Hepatocyte (in vitro differentiated cells): ENCODE data around the gene CEP68. TPM values are rescaled to one million over a fixed set of nuclear protein-coding genes. Genes with fewer than 3 reads are reported as not detected.

Source experiments
- DNase-seq: peaks from one replicate; pipeline ENCODE4 v3.0.0-alpha.2; 2016; ENCODE audit warnings: low spot score
- H2AFZ ChIP-seq: fragments of 200-600 bp; sonication (generic); 2 replicates; pipeline ENCODE4 v1.6.0; 2016; ENCODE audit warnings: antibody characterized with exemption, mild to moderate bottlenecking
- H3K27ac ChIP-seq: fragments of 200-600 bp; sonication (generic); 2 replicates; pipeline ENCODE4 v1.5.1; 2016; ENCODE audit warnings: mild to moderate bottlenecking
- H3K27me3 ChIP-seq: fragments of 200-600 bp; sonication (generic); 2 replicates; pipeline ENCODE4 v1.6.1; 2016
- H3K36me3 ChIP-seq: fragments of 200-600 bp; sonication (generic); replicated peaks from 2 replicates; pipeline ENCODE4 v1.5.1; 2016; ENCODE audit warnings: low read depth; ENCODE audit not compliant: insufficient read depth
- H3K4me1 ChIP-seq: fragments of 200-600 bp; sonication (generic); 2 replicates; pipeline ENCODE4 v1.5.1; 2016; ENCODE audit warnings: mild to moderate bottlenecking, moderate library complexity; ENCODE audit not compliant: insufficient read depth
- H3K4me2 ChIP-seq: fragments of 200-600 bp; sonication (generic); 2 replicates; pipeline ENCODE4 v1.6.0; 2016
- H3K4me3 ChIP-seq: fragments of 200-600 bp; sonication (generic); 2 replicates; pipeline ENCODE4 v1.5.1; 2016; ENCODE audit warnings: mild to moderate bottlenecking
- H3K79me2 ChIP-seq: fragments of 200-600 bp; sonication (generic); 2 replicates; pipeline ENCODE4 v1.6.0; 2017; ENCODE audit warnings: mild to moderate bottlenecking
- H3K9me2 ChIP-seq: fragments of 200-600 bp; sonication (generic); replicated peaks from 2 replicates; pipeline ENCODE4 v1.6.0; 2017; ENCODE audit warnings: mild to moderate bottlenecking; ENCODE audit not compliant: insufficient read depth
- H3K9me3 ChIP-seq: fragments of 200-600 bp; sonication (generic); 2 replicates; pipeline ENCODE4 v1.5.1; 2016; ENCODE audit warnings: low read depth, mild to moderate bottlenecking
- H4K20me1 ChIP-seq: fragments of 200-600 bp; sonication (generic); 2 replicates; pipeline ENCODE4 v1.6.0; 2016; ENCODE audit warnings: mild to moderate bottlenecking; ENCODE audit not compliant: insufficient read depth, poor library complexity, severe bottlenecking
- CTCF ChIP-seq: fragments of 200-600 bp; sonication (generic); IDR thresholded peaks from 2 replicates; pipeline ENCODE4 v1.5.1; 2016; ENCODE audit warnings: antibody characterized with exemption, mild to moderate bottlenecking; ENCODE audit not compliant: poor library complexity
- EZH2 ChIP-seq: fragments of 200-600 bp; sonication (generic); IDR thresholded peaks from 2 replicates; pipeline ENCODE4 v1.6.1; 2016; ENCODE audit warnings: antibody characterized with exemption, mild to moderate bottlenecking, borderline replicate concordance
- EZH2phosphoT487 ChIP-seq: fragments of 200-600 bp; sonication (generic); IDR thresholded peaks from one replicate; pipeline ENCODE4 v1.6.1; 2018; ENCODE audit warnings: antibody characterized with exemption, mild to moderate bottlenecking, low read depth, moderate library complexity; ENCODE audit not compliant: unreplicated experiment, severe bottlenecking
- WGBS: methylation state at CpG from one replicate; pipeline ENCODE4 v1.1.6; 2016; ENCODE audit warnings: low lambda C conversion rate; ENCODE audit errors: missing lambda C conversion rate; 5-methylcytosine and 5-hydroxymethylcytosine counted together
- polyA plus RNA-seq: library from polyadenylated mRNA; unstranded; fragments of >200 nt; fragmentation: Nextera tagmentation; extraction: Ambion mirVana; gene quantifications from 2 replicates; pipeline ENCODE4 v1.2.1, GENCODE V29; 2016
- total RNA-seq: library from RNA; depleted of rRNA; stranded (reverse); fragments of >200 nt; gene quantifications from 2 replicates; pipeline ENCODE4 v1.2.3, GENCODE V29; 2014

The CEP68 gene
- total and polyA plus RNA-seq, 2 experiments from 2014 or later, result 8.2 to 9.4 TPM

- H3K36me3 ChIP-seq, result no peaks in the 10 kb centered on the region
- H3K9me2 ChIP-seq, result no peaks in the 10 kb centered on the region
- H4K20me1 ChIP-seq, result no peaks in the 10 kb centered on the region
- H3K79me2 ChIP-seq, result no peaks in the 10 kb centered on the region
- no peak overlapping the region for H3K27ac ChIP-seq
- no peaks in the 10 kb centered on the region for H3K27me3 ChIP-seq
- no peak overlapping the region for H3K4me3 ChIP-seq
- WGBS, result over 99% methylated on average over 6 of the region's 6 CpGs
- no peaks in the 10 kb centered on the region for H3K4me1 ChIP-seq
- no peak for DNase-seq
- H3K4me2 ChIP-seq, result no peak overlapping the region
- no peaks in the 10 kb centered on the region for H3K9me3 ChIP-seq
- no peak overlapping the region for H2AFZ ChIP-seq
- TF ChIP-seq EZH2 (no peak), CTCF (no peak), EZH2phosphoT487 (no peak)
These were observed 39.4 kb upstream of the CEP68 start for GRCh38 chr2:65016789-65017188.

DNA sequence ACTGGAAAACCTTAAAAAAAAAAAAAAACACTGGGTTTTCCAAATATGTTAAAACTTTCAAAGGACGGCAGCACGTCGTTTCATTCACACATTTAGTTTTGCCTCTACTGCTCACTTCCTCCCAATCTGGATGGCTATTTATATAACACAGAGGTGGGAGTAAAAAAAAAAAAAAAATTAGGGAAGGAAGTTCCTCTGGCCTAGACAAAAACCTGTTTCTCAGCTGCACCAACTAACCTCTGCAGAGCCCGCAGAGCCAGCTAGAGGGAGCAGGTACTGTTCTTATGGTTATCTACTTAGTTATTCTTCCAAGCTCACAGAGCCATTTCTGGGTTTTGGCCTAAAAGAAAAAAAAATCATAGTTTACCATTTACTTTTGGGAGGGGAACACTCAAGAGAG, 38.9 kb upstream of the CEP68 start:
- no peaks in the 10 kb centered on the region for H3K27me3 ChIP-seq
- no peak overlapping the region for H3K27ac ChIP-seq
- no peak overlapping the region for H3K4me3 ChIP-seq
- no peaks in the 10 kb centered on the region for H3K9me3 ChIP-seq
- TF ChIP-seq EZH2 (no peak), CTCF (peak; percentile 35), EZH2phosphoT487 (no peak)
- H4K20me1 ChIP-seq, result no peaks in the 10 kb centered on the region
- DNase-seq, result no peak
- H2AFZ ChIP-seq, result no peak overlapping the region
- H3K9me2 ChIP-seq, result no peaks in the 10 kb centered on the region
- no peaks in the 10 kb centered on the region for H3K79me2 ChIP-seq
- no peak overlapping the region for H3K4me2 ChIP-seq
- H3K36me3 ChIP-seq, result no peaks in the 10 kb centered on the region
- no peaks in the 10 kb centered on the region for H3K4me1 ChIP-seq
- whole genome bisulfite sequencing, result 84% methylated on average over 4 of the region's 4 CpGs

DNA sequence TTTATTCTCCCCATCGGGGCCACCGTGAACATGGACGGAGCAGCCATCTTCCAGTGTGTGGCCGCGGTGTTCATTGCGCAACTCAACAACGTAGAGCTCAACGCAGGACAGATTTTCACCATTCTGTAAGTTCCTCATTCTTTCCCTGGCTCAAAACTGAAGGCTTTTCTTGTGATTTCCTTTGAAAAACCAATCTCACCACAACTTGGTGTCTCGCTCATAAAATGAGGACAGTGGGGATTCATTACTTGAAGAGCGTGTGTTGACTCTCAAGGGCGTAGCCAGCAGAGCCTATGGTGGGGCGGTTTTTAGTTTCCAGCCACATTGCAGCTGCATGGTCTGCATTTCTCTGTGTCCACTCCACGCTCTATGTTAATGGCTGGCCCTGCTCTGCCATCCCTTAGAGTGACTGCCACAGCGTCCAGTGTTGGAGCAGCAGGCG, 38.1 kb upstream of the CEP68 start:
- Histone ChIP-seq H3K79me2 (no peaks in the 10 kb centered on the region), H3K4me1 (no peaks in the 10 kb centered on the region), H2AFZ (no peak overlapping the region), H3K36me3 (no peaks in the 10 kb centered on the region), H3K27me3 (no peaks in the 10 kb centered on the region), H4K20me1 (no peaks in the 10 kb centered on the region), H3K27ac (no peak overlapping the region), H3K9me3 (no peaks in the 10 kb centered on the region), H3K4me2 (no peak overlapping the region), H3K4me3 (no peak overlapping the region), H3K9me2 (no peaks in the 10 kb centered on the region)
- 98% methylated on average over 15 of the region's 15 CpGs for WGBS
- TF ChIP-seq EZH2 (no peak), CTCF (no peak), EZH2phosphoT487 (no peak)
- DNase-seq, result no peak

DNA sequence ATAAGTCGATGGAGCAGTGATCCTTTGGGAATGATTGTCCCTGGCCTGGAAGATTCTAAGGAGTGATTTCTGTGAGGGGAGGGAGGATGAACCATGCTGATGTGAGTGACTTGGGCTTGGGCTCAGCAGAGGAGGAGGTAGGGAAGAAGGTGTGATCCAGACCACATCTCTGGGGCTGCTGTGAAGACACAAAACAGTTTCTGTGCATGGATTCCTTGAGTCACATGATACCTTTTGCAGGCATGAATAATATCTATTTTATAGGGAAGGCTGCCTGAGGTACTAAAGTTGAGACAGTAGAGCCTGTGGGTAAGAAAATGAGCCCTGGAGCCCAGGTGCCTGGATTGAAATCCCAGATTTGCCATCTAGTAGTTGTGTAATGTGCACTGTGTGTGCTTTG, 37.2 kb upstream of the CEP68 start:
- Histone ChIP-seq H3K4me2 (no peak overlapping the region), H3K9me3 (no peaks in the 10 kb centered on the region), H2AFZ (no peak overlapping the region), H3K27ac (no peak overlapping the region), H3K9me2 (no peaks in the 10 kb centered on the region), H3K4me1 (no peaks in the 10 kb centered on the region), H3K27me3 (no peaks in the 10 kb centered on the region), H4K20me1 (no peaks in the 10 kb centered on the region), H3K36me3 (no peaks in the 10 kb centered on the region), H3K4me3 (no peak overlapping the region), H3K79me2 (no peaks in the 10 kb centered on the region)
- TF ChIP-seq EZH2 (no peak), EZH2phosphoT487 (no peak), CTCF (no peak)
- DNase-seq, result no peak
- 72% methylated on average over 1 of the region's 1 CpG for WGBS
